OCI-LY1 (cell line): ENCODE data around the gene PTPRQ.

Source experiments
- H2AFZ ChIP-seq: fragments of 200-600 bp; sonication (generic), shearing (Covaris generic); 2 replicates; pipeline ENCODE4 v1.6.0; 2014; ENCODE audit warnings: antibody characterized with exemption, mild to moderate bottlenecking, low read length
- H3F3A ChIP-seq: fragments of 200-600 bp; sonication (generic), shearing (Covaris generic); 2 replicates; pipeline ENCODE4 v1.6.0; 2014; ENCODE audit warnings: mild to moderate bottlenecking, antibody characterized with exemption, low read length, moderate library complexity; ENCODE audit not compliant: insufficient read depth
- H3K27ac ChIP-seq: fragments of 200-600 bp; sonication (generic); 2 replicates; pipeline ENCODE4 v1.5.1; 2014; ENCODE audit warnings: low read length, mixed run types, mild to moderate bottlenecking, low read depth; ENCODE audit not compliant: poor library complexity, severe bottlenecking
- H3K27me3 ChIP-seq: fragments of 200-600 bp; sonication (generic); 2 replicates; pipeline ENCODE4 v1.6.0; 2014; ENCODE audit warnings: antibody characterized with exemption, mild to moderate bottlenecking, low read length, moderate library complexity; ENCODE audit not compliant: insufficient read depth
- H3K36me3 ChIP-seq: fragments of 200-600 bp; sonication (generic); 2 replicates; pipeline ENCODE4 v1.6.1; 2014; ENCODE audit warnings: mild to moderate bottlenecking, antibody characterized with exemption, low read length, moderate library complexity, mixed read lengths; ENCODE audit not compliant: insufficient read depth
- H3K4me1 ChIP-seq: fragments of 200-600 bp; sonication (generic); 2 replicates; pipeline ENCODE4 v1.5.1; 2014; ENCODE audit warnings: mild to moderate bottlenecking, low read length, moderate library complexity; ENCODE audit not compliant: insufficient read depth, severe bottlenecking
- H3K4me2 ChIP-seq: fragments of 200-600 bp; sonication (generic), shearing (Covaris generic); 2 replicates; pipeline ENCODE4 v1.6.1; 2014; ENCODE audit warnings: low read length
- H3K4me3 ChIP-seq: fragments of 200-600 bp; sonication (generic); 2 replicates; pipeline ENCODE4 v1.5.1; 2014; ENCODE audit warnings: low read length, low read depth, mild to moderate bottlenecking, mixed read lengths; ENCODE audit not compliant: poor library complexity, severe bottlenecking
- H3K79me2 ChIP-seq: fragments of 200-600 bp; shearing (Covaris generic); 2 replicates; pipeline ENCODE4 v1.6.1; 2016; ENCODE audit warnings: mixed run types, low read length, mixed read lengths; ENCODE audit not compliant: insufficient read depth
- H3K9ac ChIP-seq: fragments of 200-600 bp; sonication (generic), shearing (Covaris generic); 2 replicates; pipeline ENCODE4 v1.6.1; 2014; ENCODE audit warnings: mild to moderate bottlenecking, low read length, mixed read lengths
- H3K9me2 ChIP-seq: fragments of 200-600 bp; sonication (generic), shearing (Covaris generic); 2 replicates; pipeline ENCODE4 v1.6.1; 2014; ENCODE audit warnings: low read depth, mild to moderate bottlenecking, low read length, mixed read lengths
- H3K9me3 ChIP-seq: fragments of 200-600 bp; shearing (Covaris generic); 2 replicates; pipeline ENCODE4 v1.6.1; 2014; ENCODE audit warnings: low read length, mixed read lengths
- H4K20me1 ChIP-seq: fragments of 200-600 bp; sonication (generic), shearing (Covaris generic); 2 replicates; pipeline ENCODE4 v1.6.0; 2016; ENCODE audit warnings: mild to moderate bottlenecking, low read length; ENCODE audit not compliant: insufficient read depth
- EZH2 ChIP-seq: fragments of 200-600 bp; sonication (generic), shearing (Covaris generic); IDR thresholded peaks from 2 replicates; pipeline ENCODE4 v1.8.0; 2017; ENCODE audit warnings: borderline replicate concordance, mixed run types, mild to moderate bottlenecking, antibody characterized with exemption, low read length, moderate library complexity, mixed read lengths
- TF ChIP-seq, protein P1 (sequence below): fragments of 200-600 bp; sonication (generic), shearing (Covaris generic); IDR thresholded peaks from 2 replicates; pipeline ENCODE4 v1.5.1; 2017; ENCODE audit warnings: mild to moderate bottlenecking, antibody characterized with exemption, low read length, moderate library complexity, mixed read lengths

The PTPRQ gene

DNA sequence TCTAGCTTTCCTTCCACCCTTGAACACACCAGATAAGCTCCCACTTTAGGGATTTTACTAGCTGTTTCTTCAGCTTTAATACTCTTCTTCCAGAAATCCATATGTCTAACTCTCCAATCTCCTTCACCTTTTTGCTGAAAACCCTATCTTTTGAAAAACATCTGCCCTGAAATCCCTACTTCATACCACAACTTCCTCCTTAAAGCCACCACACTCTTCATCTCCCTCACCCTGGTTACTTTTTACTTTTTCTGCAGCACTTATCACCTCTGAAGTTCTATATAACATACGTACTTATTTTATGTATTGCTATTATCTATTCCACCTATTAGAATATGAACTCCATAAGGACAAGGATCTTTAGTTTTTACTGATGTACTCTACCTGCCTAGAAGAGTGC, 28.6 kb upstream of the PTPRQ start:
- Histone ChIP-seq H3K27ac (no peak overlapping the region), H3K4me3 (no peak overlapping the region), H3K4me2 (no peak overlapping the region), H3K9ac (no peak overlapping the region), H3K4me1 (no peaks in the 10 kb centered on the region), H3K27me3 (no peaks in the 10 kb centered on the region), H3K79me2 (no peaks in the 10 kb centered on the region), H3F3A (no peaks in the 10 kb centered on the region), H2AFZ (no peak overlapping the region), H4K20me1 (no peaks in the 10 kb centered on the region), H3K36me3 (no peaks in the 10 kb centered on the region), H3K9me2 (no peaks in the 10 kb centered on the region), H3K9me3 (no peaks in the 10 kb centered on the region)
- TF ChIP-seq, protein P1, sequence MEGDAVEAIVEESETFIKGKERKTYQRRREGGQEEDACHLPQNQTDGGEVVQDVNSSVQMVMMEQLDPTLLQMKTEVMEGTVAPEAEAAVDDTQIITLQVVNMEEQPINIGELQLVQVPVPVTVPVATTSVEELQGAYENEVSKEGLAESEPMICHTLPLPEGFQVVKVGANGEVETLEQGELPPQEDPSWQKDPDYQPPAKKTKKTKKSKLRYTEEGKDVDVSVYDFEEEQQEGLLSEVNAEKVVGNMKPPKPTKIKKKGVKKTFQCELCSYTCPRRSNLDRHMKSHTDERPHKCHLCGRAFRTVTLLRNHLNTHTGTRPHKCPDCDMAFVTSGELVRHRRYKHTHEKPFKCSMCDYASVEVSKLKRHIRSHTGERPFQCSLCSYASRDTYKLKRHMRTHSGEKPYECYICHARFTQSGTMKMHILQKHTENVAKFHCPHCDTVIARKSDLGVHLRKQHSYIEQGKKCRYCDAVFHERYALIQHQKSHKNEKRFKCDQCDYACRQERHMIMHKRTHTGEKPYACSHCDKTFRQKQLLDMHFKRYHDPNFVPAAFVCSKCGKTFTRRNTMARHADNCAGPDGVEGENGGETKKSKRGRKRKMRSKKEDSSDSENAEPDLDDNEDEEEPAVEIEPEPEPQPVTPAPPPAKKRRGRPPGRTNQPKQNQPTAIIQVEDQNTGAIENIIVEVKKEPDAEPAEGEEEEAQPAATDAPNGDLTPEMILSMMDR: no peak
- no peak for TF ChIP-seq EZH2

DNA sequence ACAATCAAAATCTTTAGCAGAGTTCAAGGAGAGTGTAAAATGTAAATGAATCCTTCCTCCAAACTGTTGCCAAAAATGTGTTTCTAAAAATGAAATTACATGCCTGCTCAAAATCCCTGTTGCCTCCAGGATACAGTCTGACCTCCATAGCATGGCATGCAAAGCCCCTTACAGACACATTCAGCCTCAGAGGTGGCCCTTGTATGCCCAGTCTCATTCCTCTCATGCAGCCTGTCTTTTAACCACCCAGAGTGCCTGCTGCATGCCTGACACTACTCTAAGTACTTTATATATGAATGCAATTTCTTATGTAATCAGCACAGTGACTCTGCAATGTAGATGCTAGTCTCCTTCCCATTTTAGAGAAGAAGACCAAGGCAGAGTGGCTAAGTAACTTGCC, 24.4 kb upstream of the PTPRQ start:
- Histone ChIP-seq H3K9ac (no peak overlapping the region), H3K27ac (no peak overlapping the region), H3K9me3 (no peaks in the 10 kb centered on the region), H2AFZ (no peak overlapping the region), H3K79me2 (no peaks in the 10 kb centered on the region), H3K9me2 (no peaks in the 10 kb centered on the region), H3K4me2 (no peak overlapping the region), H3K4me3 (no peak overlapping the region), H3K27me3 (no peaks in the 10 kb centered on the region), H4K20me1 (no peaks in the 10 kb centered on the region), H3K4me1 (no peaks in the 10 kb centered on the region), H3K36me3 (no peaks in the 10 kb centered on the region), H3F3A (no peaks in the 10 kb centered on the region)
- TF ChIP-seq, protein P1: no peak
- TF ChIP-seq EZH2: no peak

DNA sequence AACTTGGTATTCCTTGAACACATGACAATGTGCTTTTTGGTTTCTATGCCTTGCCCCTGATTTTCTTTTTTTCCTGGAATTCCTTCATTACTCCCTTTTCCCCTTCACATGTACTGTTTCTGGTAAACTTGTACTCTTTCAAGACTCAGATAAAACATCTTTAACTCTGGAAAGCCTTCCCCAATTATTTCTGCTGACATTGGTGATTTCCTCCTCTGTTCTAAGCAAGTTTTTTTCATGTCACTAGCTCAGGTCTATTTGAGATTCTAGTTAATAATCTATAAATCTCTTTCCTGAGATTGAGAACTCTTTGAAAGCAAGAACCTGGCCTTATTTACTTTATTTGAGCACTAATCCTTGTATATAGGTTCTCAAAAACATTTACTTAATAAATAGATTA, 24.0 kb upstream of the PTPRQ start:
- H3K4me1 ChIP-seq: no peaks in the 10 kb centered on the region
- no peak overlapping the region for H3K4me3 ChIP-seq
- no peak overlapping the region for H3K27ac ChIP-seq
- H3K9me2 ChIP-seq: no peaks in the 10 kb centered on the region
- no peaks in the 10 kb centered on the region for H3F3A ChIP-seq
- H3K9ac ChIP-seq: no peak overlapping the region
- TF ChIP-seq, protein P1: no peak
- TF ChIP-seq EZH2: no peak
- H3K36me3 ChIP-seq: no peaks in the 10 kb centered on the region
- H2AFZ ChIP-seq: no peak overlapping the region
- no peaks in the 10 kb centered on the region for H3K9me3 ChIP-seq
- H3K4me2 ChIP-seq: no peak overlapping the region
- H4K20me1 ChIP-seq: no peaks in the 10 kb centered on the region
- no peaks in the 10 kb centered on the region for H3K79me2 ChIP-seq
- H3K27me3 ChIP-seq: no peaks in the 10 kb centered on the region
